Activated CD8-positive, alpha-beta memory T cell treated with anti-CD3 and anti-CD28 coated beads, Interleukin-2, amount 10 ng/mL, durations not matched to agents 7 days and 5 days (primary cell): ENCODE measurements around the gene GRIN3A. TPM values are rescaled to one million over a fixed set of nuclear protein-coding genes. Genes with fewer than 3 reads are reported as not detected.

Experiments used
- ATAC-seq: fragments of 150-1000 bp; cut with Tn5 transposase; one replicate; pipeline ENCODE4 v1.10.0; 2021; ENCODE audit warnings: moderate library complexity
- CTCF ChIA-PET: fragments of 350-600 bp; sonication (Branson Sonifier 250); formaldehyde crosslinking; loops from one replicate; lab custom pipeline; 2021; ENCODE audit warnings: antibody characterized with exemption; lab: Charles Lee
- DNase-seq: peaks from one replicate; pipeline ENCODE4 v3.0.0-alpha.2; 2020
- H3K27ac Mint-ChIP-seq: one replicate; pipeline ENCODE4 v1.8.0; 2021; ENCODE audit warnings: mild to moderate bottlenecking, mixed read lengths
- H3K27me3 Mint-ChIP-seq: one replicate; pipeline ENCODE4 v1.8.0; 2021; ENCODE audit warnings: mixed read lengths
- H3K36me3 Mint-ChIP-seq: one replicate; pipeline ENCODE4 v1.8.0; 2021; ENCODE audit warnings: mild to moderate bottlenecking, mixed read lengths
- H3K4me1 Mint-ChIP-seq: one replicate; pipeline ENCODE4 v1.8.0; 2021; ENCODE audit warnings: mixed read lengths
- H3K4me3 Mint-ChIP-seq: one replicate; pipeline ENCODE4 v1.8.0; 2021; ENCODE audit warnings: mild to moderate bottlenecking, moderate library complexity, mixed read lengths
- H3K9me3 Mint-ChIP-seq: one replicate; pipeline ENCODE4 v1.8.0; 2022; ENCODE audit warnings: low read depth, mixed read lengths
- total RNA-seq, 2 experiments: library from RNA; stranded (reverse); gene quantifications; one replicate each; pipeline ENCODE4 v1.2.3, GENCODE V29; 2021

Gene GRIN3A
- total RNA-seq, result not detected

GRCh38 chr9:101738566-101739183 lies at the start of gene GRIN3A:
GRIN3A (minus strand) TSS chr9:101738647; CDS start chr9:101737979, 668 bp downstream.
- Mint-ChIP-seq H3K36me3 (no peaks in the 10 kb centered on the region), H3K27ac (no peak within 1 kb of the TSS), H3K4me3 (no peak within 1 kb of the TSS), H3K9me3 (no peaks in the 10 kb centered on the region), H3K4me1 (no peaks in the 10 kb centered on the region), H3K27me3 (peaks cover 36% of the 10 kb centered on the region)
- no peak for DNase-seq
- ATAC-seq, result no peak
- CTCF ChIA-PET, result no interaction called here

GRCh38 chr9:101787891-101788290 lies 49.4 kb upstream of the GRIN3A start:
- Mint-ChIP-seq H3K27ac (no peak overlapping the region), H3K27me3 (no peaks in the 10 kb centered on the region), H3K9me3 (no peaks in the 10 kb centered on the region), H3K4me1 (no peaks in the 10 kb centered on the region), H3K36me3 (no peaks in the 10 kb centered on the region), H3K4me3 (no peak overlapping the region)
- no peak for ATAC-seq
- no peak for DNase-seq
- CTCF ChIA-PET, result no interaction called here

GRCh38 chr9:101778332-101778731 lies 39.9 kb upstream of the GRIN3A start:
- no peak for DNase-seq
- no peaks in the 10 kb centered on the region for H3K36me3 Mint-ChIP-seq
- ATAC-seq, result no peak
- no peaks in the 10 kb centered on the region for H3K4me1 Mint-ChIP-seq
- no peaks in the 10 kb centered on the region for H3K27me3 Mint-ChIP-seq
- H3K27ac Mint-ChIP-seq, result no peak overlapping the region
- H3K4me3 Mint-ChIP-seq, result no peak overlapping the region
- H3K9me3 Mint-ChIP-seq, result no peaks in the 10 kb centered on the region
- CTCF ChIA-PET, result no interaction called here

GRCh38 chr9:101764472-101764871 lies 26.0 kb upstream of the GRIN3A start:
- H3K36me3 Mint-ChIP-seq, result no peaks in the 10 kb centered on the region
- ATAC-seq (no peak), DNase-seq (no peak)
- no peaks in the 10 kb centered on the region for H3K27me3 Mint-ChIP-seq
- CTCF ChIA-PET, result no interaction called here
- H3K27ac Mint-ChIP-seq, result no peak overlapping the region
- H3K9me3 Mint-ChIP-seq, result no peaks in the 10 kb centered on the region
- no peak overlapping the region for H3K4me3 Mint-ChIP-seq
- no peaks in the 10 kb centered on the region for H3K4me1 Mint-ChIP-seq

GRCh38 chr9:101758304-101758930 lies 20.0 kb upstream of the GRIN3A start:
- no peaks in the 10 kb centered on the region for H3K36me3 Mint-ChIP-seq
- DNase-seq, result no peak
- H3K4me3 Mint-ChIP-seq, result no peak overlapping the region
- CTCF ChIA-PET, result no interaction called here
- H3K27me3 Mint-ChIP-seq, result no peaks in the 10 kb centered on the region
- no peaks in the 10 kb centered on the region for H3K4me1 Mint-ChIP-seq
- no peaks in the 10 kb centered on the region for H3K9me3 Mint-ChIP-seq
- no peak for ATAC-seq
- no peak overlapping the region for H3K27ac Mint-ChIP-seq

- no peak for ATAC-seq
- no peaks in the 10 kb centered on the region for H3K4me1 Mint-ChIP-seq
- CTCF ChIA-PET, result no interaction called here
- DNase-seq, result no peak
- no peaks in the 10 kb centered on the region for H3K9me3 Mint-ChIP-seq
- no peaks in the 10 kb centered on the region for H3K27me3 Mint-ChIP-seq
- H3K4me3 Mint-ChIP-seq, result no peak overlapping the region
- H3K36me3 Mint-ChIP-seq, result no peaks in the 10 kb centered on the region
- no peak overlapping the region for H3K27ac Mint-ChIP-seq
Observed at GRCh38 chr9:101753716-101754115, 15.3 kb upstream of the GRIN3A start.

GRCh38 chr9:101751895-101752294 lies 13.4 kb upstream of the GRIN3A start:
- Mint-ChIP-seq H3K4me3 (no peak overlapping the region), H3K4me1 (no peaks in the 10 kb centered on the region), H3K27ac (no peak overlapping the region), H3K9me3 (no peaks in the 10 kb centered on the region), H3K27me3 (no peaks in the 10 kb centered on the region), H3K36me3 (no peaks in the 10 kb centered on the region)
- DNase-seq (no peak), ATAC-seq (no peak)
- CTCF ChIA-PET, result no interaction called here

- CTCF ChIA-PET, result no interaction called here
Observed at GRCh38 chr9:101739311-101739710, 864 bp upstream of the GRIN3A start.

GRCh38 chr9:101737705-101738565 lies 512 bp downstream of the GRIN3A start:
- no peak overlapping the region for H3K4me3 Mint-ChIP-seq
- no peak overlapping the region for H3K27ac Mint-ChIP-seq
- H3K4me1 Mint-ChIP-seq, result no peaks in the 10 kb centered on the region
- no peaks in the 10 kb centered on the region for H3K9me3 Mint-ChIP-seq
- DNase-seq, result no peak
- peaks cover 36% of the 10 kb centered on the region for H3K27me3 Mint-ChIP-seq
- no peak for ATAC-seq
- CTCF ChIA-PET, result no interaction called here
- H3K36me3 Mint-ChIP-seq, result no peaks in the 10 kb centered on the region

More at GRCh38 chr9:101739311-101739710, 864 bp upstream of the GRIN3A start:
- ATAC-seq (no peak), DNase-seq (no peak)
- Mint-ChIP-seq H3K36me3 (no peaks in the 10 kb centered on the region), H3K9me3 (no peaks in the 10 kb centered on the region), H3K4me1 (no peaks in the 10 kb centered on the region), H3K27me3 (peaks cover 36% of the 10 kb centered on the region), H3K27ac (no peak overlapping the region), H3K4me3 (no peak overlapping the region)

- no peaks in the 10 kb centered on the region for H3K4me1 Mint-ChIP-seq
- H3K27me3 Mint-ChIP-seq, result peaks cover 36% of the 10 kb centered on the region
- H3K4me3 Mint-ChIP-seq, result no peak overlapping the region
Observed at GRCh38 chr9:101737165-101737704, 1.2 kb downstream of the GRIN3A start.

GRCh38 chr9:101736717-101737116 lies 1.7 kb downstream of the GRIN3A start:
- Mint-ChIP-seq H3K36me3 (no peaks in the 10 kb centered on the region), H3K9me3 (no peaks in the 10 kb centered on the region), H3K27ac (no peak overlapping the region), H3K27me3 (peaks cover 39% of the 10 kb centered on the region), H3K4me3 (no peak overlapping the region), H3K4me1 (no peaks in the 10 kb centered on the region)
- ATAC-seq, result no peak
- DNase-seq, result no peak
- CTCF ChIA-PET, result no interaction called here

More at GRCh38 chr9:101737165-101737704, 1.2 kb downstream of the GRIN3A start:
- DNase-seq (no peak), ATAC-seq (no peak)
- Mint-ChIP-seq H3K36me3 (no peaks in the 10 kb centered on the region), H3K9me3 (no peaks in the 10 kb centered on the region), H3K27ac (no peak overlapping the region)
- CTCF ChIA-PET, result no interaction called here

GRCh38 chr9:101731429-101731828 lies 7.0 kb downstream of the GRIN3A start:
- H3K27me3 Mint-ChIP-seq, result peaks cover 4% of the 10 kb centered on the region
- H3K4me1 Mint-ChIP-seq, result no peaks in the 10 kb centered on the region
- H3K36me3 Mint-ChIP-seq, result no peaks in the 10 kb centered on the region
- H3K27ac Mint-ChIP-seq, result no peak overlapping the region
- ATAC-seq (no peak), DNase-seq (no peak)
- H3K9me3 Mint-ChIP-seq, result no peaks in the 10 kb centered on the region
- H3K4me3 Mint-ChIP-seq, result no peak overlapping the region
- CTCF ChIA-PET, result no interaction called here

- CTCF ChIA-PET, result no interaction called here
- H3K9me3 Mint-ChIP-seq, result no peaks in the 10 kb centered on the region
Observed at GRCh38 chr9:101727612-101728524, 10.6 kb downstream of the GRIN3A start.

More at GRCh38 chr9:101727612-101728524, 10.6 kb downstream of the GRIN3A start:
- peaks cover 3% of the 10 kb centered on the region for H3K27me3 Mint-ChIP-seq
- ATAC-seq (no peak), DNase-seq (no peak)
- no peak overlapping the region for H3K27ac Mint-ChIP-seq
- no peaks in the 10 kb centered on the region for H3K4me1 Mint-ChIP-seq
- no peak overlapping the region for H3K4me3 Mint-ChIP-seq
- no peaks in the 10 kb centered on the region for H3K36me3 Mint-ChIP-seq
